ENCODE measurements around the gene LAT.

Gene LAT

DNA sequence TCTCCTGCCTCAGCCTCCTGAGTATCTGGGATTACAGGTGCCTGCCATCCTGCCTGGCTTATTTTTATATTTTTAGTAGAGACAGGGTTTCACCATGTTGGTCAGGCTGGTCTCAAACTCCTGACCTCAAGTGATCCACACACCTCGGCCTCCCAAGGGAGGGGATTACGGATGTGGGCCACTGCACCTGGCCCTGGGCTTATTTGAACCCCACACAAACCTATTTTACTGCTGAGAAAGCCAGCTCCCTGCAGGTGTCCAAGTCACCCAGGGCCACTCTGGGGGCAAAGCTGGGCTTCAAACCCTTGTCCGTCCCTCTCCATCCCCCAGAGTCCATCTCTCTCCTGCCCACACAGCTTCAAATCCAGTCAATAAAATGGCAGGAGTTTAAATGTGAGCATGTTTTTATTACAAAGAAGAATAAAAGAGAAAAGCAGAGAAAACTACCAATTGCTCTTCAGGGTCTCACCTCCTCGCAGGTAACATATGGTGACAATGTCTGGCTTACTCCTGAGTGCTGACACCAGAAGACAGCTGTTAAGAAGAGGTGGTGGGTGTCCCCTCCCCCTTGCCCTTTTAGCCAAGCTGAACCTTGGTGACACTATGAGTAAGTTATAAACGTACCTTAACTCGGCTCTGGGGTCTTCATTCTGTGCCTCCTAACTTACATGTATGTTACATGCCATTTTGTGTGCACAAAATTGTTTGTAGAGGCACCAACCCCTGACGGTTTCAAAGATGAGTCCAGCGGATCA, 45.4 kb downstream of the LAT start:
- no peak for ATAC-seq
- TF ChIP-seq, protein P1, sequence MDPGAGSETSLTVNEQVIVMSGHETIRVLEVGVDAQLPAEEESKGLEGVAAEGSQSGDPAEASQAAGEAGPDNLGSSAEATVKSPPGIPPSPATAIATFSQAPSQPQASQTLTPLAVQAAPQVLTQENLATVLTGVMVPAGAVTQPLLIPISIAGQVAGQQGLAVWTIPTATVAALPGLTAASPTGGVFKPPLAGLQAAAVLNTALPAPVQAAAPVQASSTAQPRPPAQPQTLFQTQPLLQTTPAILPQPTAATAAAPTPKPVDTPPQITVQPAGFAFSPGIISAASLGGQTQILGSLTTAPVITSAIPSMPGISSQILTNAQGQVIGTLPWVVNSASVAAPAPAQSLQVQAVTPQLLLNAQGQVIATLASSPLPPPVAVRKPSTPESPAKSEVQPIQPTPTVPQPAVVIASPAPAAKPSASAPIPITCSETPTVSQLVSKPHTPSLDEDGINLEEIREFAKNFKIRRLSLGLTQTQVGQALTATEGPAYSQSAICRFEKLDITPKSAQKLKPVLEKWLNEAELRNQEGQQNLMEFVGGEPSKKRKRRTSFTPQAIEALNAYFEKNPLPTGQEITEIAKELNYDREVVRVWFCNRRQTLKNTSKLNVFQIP (CRISPR knock-in tag; IDR thresholded peaks at IDR 0.05; ENCODE audit: borderline replicate concordance, low read depth): no peak
- TF ChIP-seq, protein P2, sequence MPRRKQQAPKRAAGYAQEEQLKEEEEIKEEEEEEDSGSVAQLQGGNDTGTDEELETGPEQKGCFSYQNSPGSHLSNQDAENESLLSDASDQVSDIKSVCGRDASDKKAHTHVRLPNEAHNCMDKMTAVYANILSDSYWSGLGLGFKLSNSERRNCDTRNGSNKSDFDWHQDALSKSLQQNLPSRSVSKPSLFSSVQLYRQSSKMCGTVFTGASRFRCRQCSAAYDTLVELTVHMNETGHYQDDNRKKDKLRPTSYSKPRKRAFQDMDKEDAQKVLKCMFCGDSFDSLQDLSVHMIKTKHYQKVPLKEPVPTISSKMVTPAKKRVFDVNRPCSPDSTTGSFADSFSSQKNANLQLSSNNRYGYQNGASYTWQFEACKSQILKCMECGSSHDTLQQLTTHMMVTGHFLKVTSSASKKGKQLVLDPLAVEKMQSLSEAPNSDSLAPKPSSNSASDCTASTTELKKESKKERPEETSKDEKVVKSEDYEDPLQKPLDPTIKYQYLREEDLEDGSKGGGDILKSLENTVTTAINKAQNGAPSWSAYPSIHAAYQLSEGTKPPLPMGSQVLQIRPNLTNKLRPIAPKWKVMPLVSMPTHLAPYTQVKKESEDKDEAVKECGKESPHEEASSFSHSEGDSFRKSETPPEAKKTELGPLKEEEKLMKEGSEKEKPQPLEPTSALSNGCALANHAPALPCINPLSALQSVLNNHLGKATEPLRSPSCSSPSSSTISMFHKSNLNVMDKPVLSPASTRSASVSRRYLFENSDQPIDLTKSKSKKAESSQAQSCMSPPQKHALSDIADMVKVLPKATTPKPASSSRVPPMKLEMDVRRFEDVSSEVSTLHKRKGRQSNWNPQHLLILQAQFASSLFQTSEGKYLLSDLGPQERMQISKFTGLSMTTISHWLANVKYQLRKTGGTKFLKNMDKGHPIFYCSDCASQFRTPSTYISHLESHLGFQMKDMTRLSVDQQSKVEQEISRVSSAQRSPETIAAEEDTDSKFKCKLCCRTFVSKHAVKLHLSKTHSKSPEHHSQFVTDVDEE (CRISPR knock-in tag; IDR thresholded peaks at IDR 0.05): no peak
- TF ChIP-seq SNAI2 (CRISPR knock-in tag; IDR thresholded peaks at IDR 0.05) (no peak), ZNF8 (CRISPR knock-in tag; IDR thresholded peaks at IDR 0.05) (no peak), ZNF565 (CRISPR knock-in tag; conservative IDR thresholded peaks at IDR 0.05; ENCODE audit: low read depth) (no peak), ZC3H10 (CRISPR knock-in tag; IDR thresholded peaks at IDR 0.05) (no peak), RARB (CRISPR knock-in tag; IDR thresholded peaks at IDR 0.05) (no peak), GLIS3 (CRISPR knock-in tag; IDR thresholded peaks at IDR 0.05) (no peak), CSDC2 (CRISPR knock-in tag; IDR thresholded peaks at IDR 0.05) (no peak), BACH2 (CRISPR knock-in tag; IDR thresholded peaks at IDR 0.05; ENCODE audit: borderline replicate concordance) (no peak), ESRRG (CRISPR knock-in tag; IDR thresholded peaks at IDR 0.05) (no peak), TOX (CRISPR knock-in tag; IDR thresholded peaks at IDR 0.05; ENCODE audit: borderline replicate concordance) (no peak), ZFP3 (CRISPR knock-in tag; IDR thresholded peaks at IDR 0.05) (no peak), ZFP30 (CRISPR knock-in tag; IDR thresholded peaks at IDR 0.05) (no peak), PPARA (CRISPR knock-in tag; IDR thresholded peaks at IDR 0.05; ENCODE audit: borderline replicate concordance) (no peak)
- TF ChIP-seq, protein P3, sequence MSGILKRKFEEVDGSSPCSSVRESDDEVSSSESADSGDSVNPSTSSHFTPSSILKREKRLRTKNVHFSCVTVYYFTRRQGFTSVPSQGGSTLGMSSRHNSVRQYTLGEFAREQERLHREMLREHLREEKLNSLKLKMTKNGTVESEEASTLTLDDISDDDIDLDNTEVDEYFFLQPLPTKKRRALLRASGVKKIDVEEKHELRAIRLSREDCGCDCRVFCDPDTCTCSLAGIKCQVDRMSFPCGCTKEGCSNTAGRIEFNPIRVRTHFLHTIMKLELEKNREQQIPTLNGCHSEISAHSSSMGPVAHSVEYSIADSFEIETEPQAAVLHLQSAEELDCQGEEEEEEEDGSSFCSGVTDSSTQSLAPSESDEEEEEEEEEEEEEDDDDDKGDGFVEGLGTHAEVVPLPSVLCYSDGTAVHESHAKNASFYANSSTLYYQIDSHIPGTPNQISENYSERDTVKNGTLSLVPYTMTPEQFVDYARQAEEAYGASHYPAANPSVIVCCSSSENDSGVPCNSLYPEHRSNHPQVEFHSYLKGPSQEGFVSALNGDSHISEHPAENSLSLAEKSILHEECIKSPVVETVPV (CRISPR knock-in tag; IDR thresholded peaks at IDR 0.05): no peak
- TF ChIP-seq, protein P4, sequence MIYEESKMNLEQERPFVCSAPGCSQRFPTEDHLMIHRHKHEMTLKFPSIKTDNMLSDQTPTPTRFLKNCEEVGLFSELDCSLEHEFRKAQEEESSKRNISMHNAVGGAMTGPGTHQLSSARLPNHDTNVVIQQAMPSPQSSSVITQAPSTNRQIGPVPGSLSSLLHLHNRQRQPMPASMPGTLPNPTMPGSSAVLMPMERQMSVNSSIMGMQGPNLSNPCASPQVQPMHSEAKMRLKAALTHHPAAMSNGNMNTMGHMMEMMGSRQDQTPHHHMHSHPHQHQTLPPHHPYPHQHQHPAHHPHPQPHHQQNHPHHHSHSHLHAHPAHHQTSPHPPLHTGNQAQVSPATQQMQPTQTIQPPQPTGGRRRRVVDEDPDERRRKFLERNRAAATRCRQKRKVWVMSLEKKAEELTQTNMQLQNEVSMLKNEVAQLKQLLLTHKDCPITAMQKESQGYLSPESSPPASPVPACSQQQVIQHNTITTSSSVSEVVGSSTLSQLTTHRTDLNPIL (CRISPR knock-in tag; IDR thresholded peaks at IDR 0.05; ENCODE audit: low read depth): no peak
